Muscle layer of duodenum (tissue), 2 donors: ENCODE data around the gene KNOP1.

ENCODE experiments used
- H3K27ac ChIP-seq: one replicate; pipeline ENCODE4 v1.7.0; 2013; ENCODE audit warnings: mild to moderate bottlenecking, low read length
- H3K27me3 ChIP-seq: one replicate; pipeline ENCODE4 v1.7.0; 2013; ENCODE audit warnings: low read depth, mild to moderate bottlenecking, control low read depth, low read length
- H3K36me3 ChIP-seq, 2 donors: one replicate each; pipeline ENCODE4 v1.7.0; 2013; ENCODE audit warnings: low read length in 2 of 2, control low read depth in 1 of 2, mild to moderate bottlenecking in 1 of 2; ENCODE audit not compliant: insufficient read depth in 2 of 2, control insufficient read depth in 1 of 2
- H3K4me1 ChIP-seq, 2 donors: one replicate each; pipeline ENCODE4 v1.7.0; 2013; ENCODE audit warnings: low read length in 2 of 2, mild to moderate bottlenecking in 2 of 2, control low read depth in 1 of 2, moderate library complexity in 1 of 2; ENCODE audit not compliant: insufficient read depth in 2 of 2, control insufficient read depth in 1 of 2
- H3K4me3 ChIP-seq, 2 donors: one replicate each; pipeline ENCODE4 v1.7.0; 2013; ENCODE audit warnings: low read length in 2 of 2, low read depth in 1 of 2, mild to moderate bottlenecking in 1 of 2
- H3K9me3 ChIP-seq, 2 donors: one replicate each; pipeline ENCODE4 v1.7.0; 2013; ENCODE audit warnings: low read length in 2 of 2, control low read depth in 1 of 2, mild to moderate bottlenecking in 1 of 2; ENCODE audit not compliant: control insufficient read depth in 1 of 2
- donor health status: healthy.

The KNOP1 gene, protein sequence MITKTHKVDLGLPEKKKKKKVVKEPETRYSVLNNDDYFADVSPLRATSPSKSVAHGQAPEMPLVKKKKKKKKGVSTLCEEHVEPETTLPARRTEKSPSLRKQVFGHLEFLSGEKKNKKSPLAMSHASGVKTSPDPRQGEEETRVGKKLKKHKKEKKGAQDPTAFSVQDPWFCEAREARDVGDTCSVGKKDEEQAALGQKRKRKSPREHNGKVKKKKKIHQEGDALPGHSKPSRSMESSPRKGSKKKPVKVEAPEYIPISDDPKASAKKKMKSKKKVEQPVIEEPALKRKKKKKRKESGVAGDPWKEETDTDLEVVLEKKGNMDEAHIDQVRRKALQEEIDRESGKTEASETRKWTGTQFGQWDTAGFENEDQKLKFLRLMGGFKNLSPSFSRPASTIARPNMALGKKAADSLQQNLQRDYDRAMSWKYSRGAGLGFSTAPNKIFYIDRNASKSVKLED

DNA sequence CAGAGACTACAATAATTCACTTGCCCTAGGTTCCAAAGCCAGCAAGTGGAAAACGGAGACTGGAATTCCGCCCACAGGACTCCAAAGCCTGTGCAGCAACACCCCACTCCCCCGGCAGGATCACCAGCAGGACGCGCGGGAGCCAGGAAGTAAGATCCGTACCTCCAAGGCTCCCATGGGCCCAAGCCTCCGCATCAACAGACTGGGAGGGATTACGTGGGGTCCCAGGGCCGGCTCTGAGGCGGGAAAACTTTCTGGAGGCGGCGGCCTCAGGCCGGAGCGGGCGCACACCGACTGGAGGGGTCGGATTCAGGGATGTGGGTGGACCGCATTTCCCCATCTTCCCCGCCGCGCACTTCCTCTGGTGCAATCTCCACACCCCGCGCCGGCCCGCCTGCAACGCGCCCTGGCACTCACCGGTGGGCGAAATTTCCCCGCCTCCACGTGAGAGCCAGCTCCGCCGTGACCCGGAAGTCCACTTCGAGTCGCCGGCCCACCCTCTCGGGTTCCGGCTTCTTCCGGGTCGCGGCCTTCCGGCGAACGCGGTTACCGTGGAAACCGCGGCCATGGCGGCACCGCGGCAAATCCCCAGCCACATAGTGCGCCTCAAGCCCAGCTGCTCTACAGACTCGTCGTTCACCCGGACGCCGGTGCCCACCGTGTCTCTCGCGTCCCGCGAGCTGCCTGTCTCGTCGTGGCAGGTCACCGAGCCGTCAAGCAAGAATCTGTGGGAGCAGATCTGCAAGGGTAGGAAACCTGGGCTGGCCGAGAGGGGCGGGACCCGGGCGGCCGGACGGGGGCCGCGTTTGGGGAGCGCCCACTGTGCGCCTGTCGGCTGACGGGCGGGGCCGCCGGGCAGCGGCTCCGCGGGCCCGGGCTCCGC lies at the start of gene KNOP1, which contains the start of gene IQCK:
Gene KNOP1 (minus strand): TSS at position 487 of the 883 bp plus-strand sequence. CDS start 3,192 bp downstream, outside the sequence.
Gene IQCK (plus strand): TSS at position 531 of the 883 bp plus-strand sequence. CDS start 36 bp downstream, at position 567.
- H3K27me3 ChIP-seq, result no peaks in the 10 kb centered on the region
- peaks cover 9% of the 10 kb centered on the region in 2 donors for H3K36me3 ChIP-seq
- H3K4me1 ChIP-seq, result peaks cover 4 to 24% of the 10 kb centered on the region in 2 donors
- peak within 1 kb of the TSS; percentile 94 to 100 for H3K4me3 ChIP-seq
- H3K27ac ChIP-seq, result peak within 1 kb of the TSS; percentile 84
- H3K9me3 ChIP-seq, result no peaks in the 10 kb centered on the region

DNA sequence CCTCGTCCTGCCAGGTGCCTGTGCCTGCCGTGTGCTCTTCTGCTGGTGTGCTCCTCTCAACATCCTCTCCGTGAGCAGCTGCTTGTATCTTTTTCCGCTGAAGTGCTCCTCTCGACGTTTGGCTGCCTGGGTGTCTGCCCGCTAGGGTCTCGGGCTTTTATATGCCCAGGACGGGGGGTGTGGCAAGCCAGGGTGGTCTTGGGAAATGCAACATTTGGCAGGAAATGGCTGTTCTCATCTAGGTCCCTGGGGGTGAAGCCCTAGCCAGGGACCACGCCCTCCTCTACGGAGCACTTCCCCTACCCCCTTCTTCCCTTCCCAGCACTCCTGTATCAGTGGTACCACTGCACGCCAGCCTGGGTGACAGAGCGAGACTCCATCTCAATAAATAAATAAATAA lies 49.5 kb upstream of the KNOP1 start:
- H3K36me3 ChIP-seq, result peaks cover 0 to 6% of the 10 kb centered on the region in 2 donors
- no peak overlapping the region for H3K27ac ChIP-seq
- peaks cover 0 to 7% of the 10 kb centered on the region in 2 donors for H3K4me1 ChIP-seq
- no peak overlapping the region for H3K4me3 ChIP-seq
- H3K9me3 ChIP-seq, result no peaks in the 10 kb centered on the region
- no peaks in the 10 kb centered on the region for H3K27me3 ChIP-seq

DNA sequence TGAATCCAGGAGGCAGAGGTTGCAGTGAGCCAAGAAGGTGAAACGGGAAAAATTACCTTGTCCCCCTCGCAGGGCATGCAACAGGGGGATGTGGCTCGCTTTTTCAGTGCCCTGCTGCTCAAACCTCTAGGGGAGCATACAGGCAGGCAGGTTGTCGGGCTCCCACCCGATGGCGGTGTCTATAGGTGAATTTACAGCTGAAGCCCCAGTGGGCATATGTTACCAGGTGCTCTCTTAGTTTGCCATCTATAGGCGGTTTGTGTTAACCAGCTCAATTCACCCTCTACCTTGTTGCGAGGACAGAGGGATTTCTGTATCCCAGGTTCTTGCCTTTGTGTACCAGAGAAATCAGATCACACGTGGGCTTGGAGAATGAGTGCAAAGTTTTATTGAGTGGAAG lies 49.0 kb upstream of the KNOP1 start:
- no peaks in the 10 kb centered on the region for H3K9me3 ChIP-seq
- peaks cover 0 to 7% of the 10 kb centered on the region in 2 donors for H3K4me1 ChIP-seq
- no peak overlapping the region for H3K4me3 ChIP-seq
- H3K27me3 ChIP-seq, result no peaks in the 10 kb centered on the region
- H3K27ac ChIP-seq, result no peak overlapping the region
- peaks cover 0 to 6% of the 10 kb centered on the region in 2 donors for H3K36me3 ChIP-seq

DNA sequence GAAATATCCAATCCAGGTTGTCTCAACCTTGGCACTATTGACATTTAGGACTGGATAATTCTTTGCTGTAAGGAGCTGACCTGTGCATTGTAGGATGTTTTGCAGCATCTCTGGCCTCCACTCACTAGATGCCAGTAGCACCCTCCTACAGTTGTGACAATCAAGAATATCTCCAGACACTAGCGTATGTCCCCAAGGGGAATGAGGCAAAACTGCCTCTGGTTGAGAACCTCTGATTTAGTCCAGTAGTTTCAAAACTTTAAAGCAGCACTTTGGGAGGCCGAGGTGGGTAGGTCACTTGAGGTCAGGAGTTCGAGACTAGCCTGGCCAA lies 48.5 kb upstream of the KNOP1 start:
- Histone ChIP-seq H3K36me3 (peaks cover 0 to 6% of the 10 kb centered on the region in 2 donors), H3K4me1 (peaks cover 0 to 7% of the 10 kb centered on the region in 2 donors), H3K9me3 (no peaks in the 10 kb centered on the region), H3K4me3 (no peak overlapping the region), H3K27ac (no peak overlapping the region), H3K27me3 (no peaks in the 10 kb centered on the region)

DNA sequence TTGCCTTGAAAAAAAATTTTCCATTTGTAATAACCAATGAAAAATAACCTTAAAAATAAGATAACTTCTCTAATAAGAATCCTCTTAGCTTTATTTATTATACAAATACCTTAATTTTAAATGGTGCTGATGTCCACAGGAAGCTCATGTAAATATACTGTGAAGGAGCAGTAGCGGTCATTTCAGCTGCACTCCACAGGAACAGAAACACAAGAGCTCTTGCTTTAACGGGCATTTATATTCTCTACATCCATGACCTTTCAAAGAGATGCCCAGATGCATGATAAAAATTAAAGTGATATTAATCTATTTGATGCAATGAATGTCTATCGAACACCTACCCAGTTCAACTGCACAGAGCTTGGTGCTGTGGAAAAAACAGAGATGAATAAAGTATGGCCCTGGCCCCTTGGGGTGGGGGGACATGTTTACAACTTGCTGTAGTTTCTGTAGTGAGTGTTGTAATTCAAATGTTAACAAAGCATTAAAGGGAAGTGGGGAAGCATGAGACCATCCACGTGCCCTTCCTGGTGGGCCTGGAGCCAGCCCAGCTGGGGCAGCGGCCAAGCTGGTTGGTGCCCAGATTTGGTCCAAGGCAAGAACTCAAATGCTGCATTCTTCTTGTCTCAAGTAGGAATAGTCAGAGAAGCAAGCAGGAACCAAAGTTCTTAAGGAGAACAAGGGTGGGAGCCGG lies 48.0 kb upstream of the KNOP1 start:
- Histone ChIP-seq H3K9me3 (no peaks in the 10 kb centered on the region), H3K27ac (no peak overlapping the region), H3K4me1 (peaks cover 0 to 7% of the 10 kb centered on the region in 2 donors), H3K4me3 (no peak overlapping the region), H3K36me3 (peaks cover 0 to 6% of the 10 kb centered on the region in 2 donors), H3K27me3 (no peaks in the 10 kb centered on the region)

DNA sequence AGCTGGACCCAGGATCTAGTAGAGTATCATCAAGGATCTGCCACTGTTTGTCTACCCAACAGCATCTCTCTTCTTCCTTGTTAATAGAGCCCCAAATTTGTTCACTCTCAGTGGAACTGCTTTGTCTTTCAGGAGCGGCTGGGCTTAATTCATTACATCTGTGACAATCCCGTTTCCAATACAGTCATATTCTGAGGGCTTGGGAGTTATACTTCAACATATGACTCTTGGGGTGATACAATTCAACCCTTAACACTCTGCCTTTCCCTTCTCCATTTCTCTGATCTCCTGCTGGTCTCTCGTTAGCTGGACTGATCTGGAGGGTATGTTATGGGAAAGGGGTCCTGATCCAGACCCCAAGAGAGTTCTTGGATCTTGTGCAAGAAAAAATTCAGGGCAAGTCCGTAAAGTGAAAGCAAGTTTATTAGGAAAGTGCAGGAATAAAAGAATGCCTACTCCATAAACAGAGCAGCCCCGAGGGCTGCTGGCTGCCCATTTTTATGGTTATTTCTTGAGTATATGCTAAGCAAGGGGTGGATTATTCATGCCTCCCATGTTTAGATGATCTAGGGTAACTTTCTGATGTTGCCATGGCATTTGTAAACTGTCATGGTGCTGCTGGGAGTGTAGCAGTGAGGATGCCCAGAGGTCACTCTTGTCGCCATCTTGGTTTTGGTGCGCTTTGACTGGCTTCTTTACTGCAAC lies 42.5 kb upstream of the KNOP1 start:
- H3K4me1 ChIP-seq, result peaks cover 0 to 11% of the 10 kb centered on the region in 2 donors
- H3K27me3 ChIP-seq, result no peaks in the 10 kb centered on the region
- no peak overlapping the region for H3K4me3 ChIP-seq
- no peaks in the 10 kb centered on the region for H3K9me3 ChIP-seq
- H3K27ac ChIP-seq, result no peak overlapping the region
- no peaks in the 10 kb centered on the region for H3K36me3 ChIP-seq

DNA sequence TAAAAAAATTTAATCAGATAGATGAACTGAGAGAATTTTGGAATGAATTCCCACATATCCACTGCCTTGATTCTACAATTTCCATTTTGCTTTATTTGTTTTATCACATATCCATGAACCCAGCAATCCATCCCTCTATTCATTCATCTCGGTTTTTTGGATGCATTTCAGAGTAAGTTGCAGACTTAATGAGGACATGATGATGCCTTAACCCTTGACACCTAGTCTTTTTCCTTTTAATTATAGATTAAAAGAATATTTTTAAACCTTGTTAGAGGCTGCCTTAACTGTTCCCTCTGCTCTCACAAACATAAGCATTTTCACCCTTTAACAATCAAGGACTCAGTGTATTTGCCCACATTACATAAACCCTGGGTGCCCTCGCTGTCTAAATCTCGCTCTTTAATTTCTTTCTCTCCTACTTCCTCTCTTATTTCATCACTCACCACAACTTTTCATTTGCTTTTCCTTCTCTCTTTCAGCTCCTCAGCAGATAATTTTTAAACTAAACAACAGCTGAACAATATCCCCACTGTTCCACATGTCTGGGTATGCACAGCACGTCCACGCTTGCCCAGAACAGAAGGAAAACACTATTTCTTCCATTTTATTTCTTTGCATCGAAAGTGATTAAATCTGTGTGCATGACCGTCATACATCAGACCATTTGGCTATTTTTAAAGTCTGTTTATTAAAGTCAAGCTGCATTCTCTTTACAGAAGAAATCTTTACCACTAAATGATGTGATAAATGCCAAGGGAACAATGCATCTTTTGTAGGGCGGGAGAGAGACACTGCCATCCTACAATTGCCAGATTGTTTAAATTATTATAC lies 40.0 kb upstream of the KNOP1 start:
- Histone ChIP-seq H3K36me3 (no peaks in the 10 kb centered on the region), H3K4me3 (peak overlapping the region in 1 of 2 donors; percentile 14), H3K9me3 (no peaks in the 10 kb centered on the region), H3K27ac (peak overlapping the region; percentile 16), H3K4me1 (peaks cover 0 to 11% of the 10 kb centered on the region in 2 donors), H3K27me3 (no peaks in the 10 kb centered on the region)

DNA sequence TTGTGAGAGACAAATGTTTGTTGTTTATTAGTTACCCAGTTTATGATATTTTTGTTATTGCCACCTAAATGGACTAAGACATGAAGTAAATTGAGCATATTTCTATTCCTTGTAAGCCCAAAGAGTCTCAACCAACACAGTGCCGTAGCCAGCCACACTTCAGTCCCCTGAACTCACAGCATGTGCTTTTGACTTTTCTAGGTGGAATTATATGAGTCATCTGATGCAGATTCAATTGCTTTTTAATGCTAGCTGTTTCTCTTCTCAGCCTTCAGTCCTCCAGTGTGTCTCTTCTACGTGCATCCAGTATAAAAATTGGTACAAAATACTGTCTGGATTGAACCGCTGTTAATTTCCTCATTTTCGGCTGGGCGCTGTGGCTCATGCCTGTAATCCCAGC lies 39.0 kb upstream of the KNOP1 start:
- Histone ChIP-seq H3K4me3 (no peak overlapping the region), H3K36me3 (no peaks in the 10 kb centered on the region), H3K27me3 (no peaks in the 10 kb centered on the region), H3K4me1 (peaks cover 0 to 11% of the 10 kb centered on the region in 2 donors), H3K27ac (no peak overlapping the region), H3K9me3 (no peaks in the 10 kb centered on the region)

DNA sequence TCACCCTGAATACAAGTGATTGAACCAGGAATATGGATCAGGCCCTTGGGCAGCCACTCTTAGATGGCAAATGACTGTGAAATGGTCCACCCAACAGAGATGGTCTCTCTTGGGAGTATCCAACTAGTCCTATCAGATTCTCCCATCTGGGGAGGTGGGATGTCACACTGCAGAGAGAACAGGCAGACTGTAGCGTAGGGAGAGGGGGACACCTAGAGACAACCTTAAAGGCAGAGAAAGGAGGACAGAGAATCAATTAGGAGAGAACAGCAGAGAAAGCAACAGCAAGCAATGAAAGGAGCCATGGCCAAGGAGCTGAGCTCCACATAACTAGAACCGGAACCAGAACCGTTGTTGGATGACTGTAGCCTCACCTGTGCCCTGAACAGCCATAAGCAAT lies 37.2 kb upstream of the KNOP1 start:
- no peaks in the 10 kb centered on the region for H3K36me3 ChIP-seq
- H3K4me1 ChIP-seq, result peaks cover 0 to 11% of the 10 kb centered on the region in 2 donors
- H3K9me3 ChIP-seq, result no peaks in the 10 kb centered on the region
- no peak overlapping the region for H3K4me3 ChIP-seq
- H3K27me3 ChIP-seq, result no peaks in the 10 kb centered on the region
- no peak overlapping the region for H3K27ac ChIP-seq

DNA sequence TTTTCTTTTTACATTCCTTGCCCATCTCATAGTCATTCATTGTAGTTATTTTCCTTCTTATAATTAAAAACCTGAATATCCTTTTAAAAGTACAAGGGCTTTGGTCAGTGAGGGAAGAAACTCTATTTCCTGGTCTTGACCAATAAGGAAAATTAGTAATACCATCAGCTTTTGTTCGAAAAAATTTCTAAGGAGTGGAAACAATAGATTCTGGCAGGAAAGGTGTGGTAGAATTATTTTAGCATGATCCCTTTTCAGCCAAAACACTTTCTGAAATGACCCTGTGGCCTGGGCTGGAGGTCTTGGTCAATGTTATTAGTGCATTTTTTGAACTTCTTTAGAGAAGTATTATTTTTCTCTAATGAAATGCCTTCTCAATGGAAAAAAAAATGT lies 36.6 kb upstream of the KNOP1 start:
- Histone ChIP-seq H3K9me3 (no peaks in the 10 kb centered on the region), H3K4me3 (no peak overlapping the region), H3K27me3 (no peaks in the 10 kb centered on the region), H3K27ac (peak overlapping the region; percentile 11), H3K36me3 (no peaks in the 10 kb centered on the region), H3K4me1 (peaks cover 0 to 11% of the 10 kb centered on the region in 2 donors)
